HG02588 (cell line): ENCODE data around the gene STX8.
"Not testable (repeated sequence)": the region's sequence is repeated elsewhere in the genome, so short reads cannot be mapped to it uniquely, and the experiment has no call there.

Source experiments
- ATAC-seq: cut with Tn5 transposase; IDR thresholded peaks from one replicate; pipeline ENCODE4 v1.9.1; 2021; ENCODE audit warnings: mild to moderate bottlenecking, moderate library complexity; ENCODE audit not compliant: unreplicated experiment

STX8 gene

GRCh38 chr17:9270921-9271320 lies 304.7 kb downstream of the STX8 start:
- no peak for ATAC-seq

GRCh38 chr17:9269350-9270035 lies 306.1 kb downstream of the STX8 start:
- no peak for ATAC-seq

GRCh38 chr17:9268546-9268945 lies 307.1 kb downstream of the STX8 start:
- no peak for ATAC-seq

- ATAC-seq = no peak
Observed at GRCh38 chr17:9266697-9267117, 308.9 kb downstream of the STX8 start.

- ATAC-seq = no peak
Observed at GRCh38 chr17:9266031-9266680, 309.5 kb downstream of the STX8 start.

DNA sequence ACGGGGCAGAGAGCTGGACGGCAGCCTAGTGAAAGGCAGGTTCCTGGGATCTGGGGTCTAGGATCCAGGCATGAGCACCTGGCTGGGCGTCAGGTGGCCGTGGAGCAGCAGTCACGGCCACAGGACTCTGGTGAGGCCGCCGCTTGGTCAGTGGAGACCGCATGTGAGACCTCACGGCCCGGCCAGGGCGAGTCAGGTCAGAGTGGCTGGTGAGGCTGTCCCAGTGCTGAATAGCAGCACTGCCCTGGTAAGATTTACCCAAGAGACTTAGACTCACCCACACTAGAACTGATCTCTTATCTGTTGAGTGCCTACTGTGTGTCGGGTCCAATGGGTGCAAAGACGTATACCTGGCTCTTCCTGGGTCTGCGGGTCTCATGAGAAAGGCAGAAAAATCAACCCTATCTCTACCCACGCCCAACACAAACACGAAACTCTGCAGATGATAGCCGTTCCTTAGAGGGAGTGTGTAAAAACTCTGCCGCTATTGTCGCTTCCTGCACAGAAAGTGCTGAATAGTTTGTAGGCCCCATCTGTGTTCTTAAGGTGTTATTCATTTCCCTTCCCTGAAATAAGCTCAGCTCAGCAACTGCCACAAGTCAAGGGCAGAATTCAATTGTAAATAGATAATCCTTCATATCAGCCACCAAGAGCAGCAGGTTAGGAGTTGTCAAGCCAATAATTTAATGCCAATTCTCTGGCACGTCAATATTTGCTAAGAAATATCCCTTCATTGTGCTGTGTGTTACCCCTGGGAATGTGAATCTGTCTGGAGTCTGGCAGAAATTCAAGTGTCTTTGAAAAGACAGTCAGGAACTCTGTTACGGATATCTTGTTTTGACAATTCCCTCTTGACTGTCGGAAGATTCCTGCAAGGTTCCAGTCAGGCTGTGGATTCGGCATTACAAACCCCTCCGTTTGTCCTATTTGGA lies 314.3 kb downstream of the STX8 start:
- ATAC-seq = no peak

DNA sequence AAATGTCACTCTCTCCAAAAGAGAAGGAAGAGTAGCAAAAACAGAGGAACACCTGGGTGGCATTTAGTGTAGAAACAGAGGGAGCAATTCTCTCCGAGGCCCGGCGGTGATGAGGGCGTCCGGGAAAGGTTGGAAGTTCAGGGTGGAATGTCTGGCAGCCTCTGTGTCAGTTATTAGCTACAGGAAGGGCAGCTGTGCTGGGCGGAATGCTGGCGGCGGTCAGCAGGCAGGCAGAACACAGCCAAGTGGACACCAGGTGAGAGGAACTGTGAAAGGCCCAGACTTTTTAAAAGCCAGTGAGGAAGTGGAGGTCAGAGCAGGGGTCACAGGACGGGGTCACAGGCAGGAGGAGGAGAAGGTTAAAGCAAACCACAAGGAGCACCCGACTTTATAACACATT lies 316.2 kb downstream of the STX8 start:
- ATAC-seq = no peak

DNA sequence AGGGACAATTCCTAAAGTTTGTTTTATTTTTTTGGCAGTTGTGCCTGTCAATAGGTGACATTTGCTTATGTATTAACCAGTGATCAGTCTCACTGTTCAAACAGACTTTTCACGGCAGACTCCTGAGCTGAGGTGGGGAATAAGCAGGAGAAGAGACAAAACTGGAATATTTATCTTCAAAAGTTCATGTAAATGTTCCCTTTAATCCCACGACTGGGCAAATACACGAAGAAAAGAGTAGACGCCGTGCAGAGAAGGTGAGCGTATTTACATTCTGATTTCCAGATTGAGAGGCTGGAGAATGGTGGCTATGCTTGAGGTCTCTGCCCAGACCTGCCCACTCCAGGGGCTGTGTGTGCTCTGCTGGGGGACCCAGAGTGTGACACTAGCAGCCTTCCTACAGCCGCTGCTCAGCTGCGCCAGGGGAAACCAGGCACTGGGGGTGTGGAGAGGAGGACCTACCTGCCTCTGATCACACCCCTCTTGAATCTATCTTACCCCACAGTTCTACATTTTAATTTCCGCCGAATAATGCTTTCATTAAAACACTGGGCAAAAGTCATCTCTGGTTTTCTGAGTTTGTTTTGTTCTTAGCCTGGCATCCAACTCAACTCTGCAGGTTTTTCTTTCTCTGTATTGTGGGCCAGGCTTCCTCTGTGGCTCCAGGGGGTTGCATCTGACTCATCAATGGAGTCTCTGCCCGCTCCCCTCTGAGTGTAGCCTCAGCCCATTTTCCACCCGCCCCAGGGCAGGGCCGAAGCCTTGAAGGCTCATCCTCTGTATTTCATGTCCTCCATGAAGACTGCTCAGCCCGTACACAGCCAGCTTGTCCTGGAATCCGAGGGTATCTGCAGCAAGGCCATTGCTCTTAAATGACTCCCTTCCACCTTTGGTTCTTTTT lies 317.3 kb downstream of the STX8 start:
- ATAC-seq = no peak

GRCh38 chr17:9257630-9257965 lies 318.0 kb downstream of the STX8 start:
- ATAC-seq = not testable (repeated sequence)

- ATAC-seq = no peak
Observed at GRCh38 chr17:9256751-9257629, 318.6 kb downstream of the STX8 start.

- no peak for ATAC-seq
Observed at GRCh38 chr17:9256361-9256750, 319.3 kb downstream of the STX8 start.

DNA sequence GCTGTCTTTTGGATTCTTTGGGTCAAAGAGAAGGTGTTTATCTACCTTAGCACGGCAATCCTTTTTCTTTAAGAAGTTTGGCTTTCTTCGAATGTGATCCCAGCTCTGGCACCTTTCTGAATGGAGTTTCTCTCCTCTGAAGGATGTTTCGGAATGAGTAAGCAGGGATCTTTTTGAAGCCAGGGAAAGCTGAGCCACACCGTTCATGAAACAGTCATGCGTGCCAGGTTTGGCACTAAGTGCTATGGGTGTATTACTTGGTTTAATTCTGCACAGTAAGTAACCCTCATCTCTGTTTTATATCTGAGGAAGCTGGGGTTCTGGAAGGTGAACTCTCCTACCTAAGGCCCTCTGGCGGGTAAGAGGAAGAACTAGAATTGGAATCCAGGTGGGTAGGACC lies 319.8 kb downstream of the STX8 start:
- ATAC-seq = no peak

DNA sequence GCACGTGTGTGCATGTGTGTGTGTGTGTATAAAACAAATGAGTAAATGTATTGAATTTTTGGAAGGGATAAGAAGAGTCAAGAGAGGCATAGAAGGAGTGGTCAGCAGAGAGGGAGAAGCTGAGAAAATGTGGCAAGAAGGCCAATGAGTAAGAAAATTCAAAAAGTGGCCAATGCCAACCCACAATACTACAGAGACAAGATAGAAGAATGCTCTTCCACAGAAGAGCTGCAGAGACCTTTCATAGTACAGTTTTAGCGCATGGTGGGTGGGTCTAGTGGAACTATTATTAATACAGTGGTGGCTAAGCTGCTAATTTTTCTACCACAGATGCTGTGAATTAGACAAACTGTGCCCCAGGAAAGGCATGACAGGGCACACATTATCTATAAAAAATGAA lies 320.8 kb downstream of the STX8 start:
- ATAC-seq = no peak

DNA sequence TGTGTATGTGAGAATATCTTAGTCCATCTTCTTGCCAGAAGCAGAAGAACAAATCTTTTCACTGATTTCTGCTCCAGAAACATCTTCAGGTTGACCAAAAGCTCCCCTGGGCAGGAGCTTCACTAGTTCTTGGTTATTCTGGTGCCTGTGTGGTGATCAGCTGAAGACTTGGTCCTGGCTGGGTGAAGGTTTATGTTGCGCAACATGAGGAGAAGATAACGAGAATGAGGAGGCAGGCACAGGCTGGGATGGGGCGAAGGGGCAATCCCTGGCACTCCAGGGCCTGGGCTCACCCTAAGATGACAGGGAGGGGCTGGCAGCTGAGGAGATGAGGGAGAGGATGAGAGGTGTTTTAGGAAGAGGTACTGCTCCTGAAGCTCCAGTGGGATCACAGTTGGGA lies 322.3 kb downstream of the STX8 start:
- ATAC-seq = no peak

- ATAC-seq = no peak
Observed at GRCh38 chr17:9251273-9251672, 324.3 kb downstream of the STX8 start.

DNA sequence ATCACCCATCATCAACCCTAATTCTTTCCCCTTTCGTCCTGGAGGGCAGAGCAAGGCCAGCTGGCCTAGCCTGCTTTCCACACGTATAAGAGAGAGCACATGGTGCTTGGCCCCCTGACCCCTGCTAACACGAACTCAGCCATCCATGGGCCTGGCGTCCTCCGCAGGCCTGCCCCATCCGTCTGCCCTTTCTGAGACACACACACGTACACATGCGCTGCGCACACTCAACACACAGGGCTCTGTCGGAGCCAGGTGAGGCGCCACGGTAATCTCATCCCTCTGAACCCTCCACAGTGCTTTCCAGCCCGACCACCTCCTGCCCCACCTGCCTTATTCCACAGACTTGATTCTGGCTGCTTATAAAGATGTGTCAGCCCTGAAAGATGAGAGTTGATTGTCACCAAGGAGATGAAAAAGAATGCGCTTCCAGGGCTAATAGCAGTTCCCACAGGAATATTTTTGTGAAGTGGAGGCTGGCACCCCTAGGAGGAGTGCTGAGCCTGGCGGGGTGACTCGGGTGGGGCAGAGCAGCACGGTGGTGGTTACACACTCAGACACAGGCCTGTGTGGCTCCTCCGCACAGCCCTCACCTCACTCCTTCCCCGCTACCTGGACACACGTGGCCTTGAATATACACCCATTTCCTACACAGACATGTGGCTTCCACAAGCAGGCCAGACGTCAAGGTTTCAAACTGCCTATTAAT lies 326.2 kb downstream of the STX8 start:
- ATAC-seq = no peak

- ATAC-seq = no peak
Observed at GRCh38 chr17:9247401-9247938, 328.1 kb downstream of the STX8 start.

GRCh38 chr17:9244066-9245052 lies 331.3 kb downstream of the STX8 start:
- no peak for ATAC-seq
